HepG2 (cell line): Measurements from ENCODE around the gene DNAAF3. TPM values are rescaled to one million over a fixed set of nuclear protein-coding genes. Genes with fewer than 3 reads are reported as not detected.

ENCODE experiments used
- ATAC-seq: fragments of 200-7000 bp; cut with Tn5 transposase; 3 replicates; pipeline ENCODE4 v1.9.1; 2020; ENCODE audit warnings: mild to moderate bottlenecking, moderate library complexity
- BruUV-seq: library from RNA; stranded (reverse); fragments of 400-500 nt; replicated peaks from 2 replicates; lab custom pipeline; 2021; lab: Mats Ljungman, UMichigan
- CTCF ChIA-PET: fragments of 300-600 bp; formaldehyde crosslinking; extraction: SDS; loops from one replicate; lab custom pipeline; 2021; ENCODE audit warnings: low total read pairs, inconsistent platforms, low intra/inter-chr PET ratio; lab: Yijun Ruan, JAX
- POLR2A ChIA-PET: fragments of 350-600 bp; sonication (Branson Sonifier 250); formaldehyde crosslinking; loops from one replicate; lab custom pipeline; 2020; ENCODE audit warnings: antibody characterized with exemption, inconsistent platforms; lab: Yijun Ruan, JAX
- DNase-seq: peaks from one replicate; pipeline ENCODE4 v3.0.0-alpha.2; 2015; ENCODE audit warnings: low spot score
- FAIRE-seq: peaks from 3 replicates; lab custom pipeline; 2011; peaks lifted over from hg19 to GRCh38; lab: Jason Lieb, UNC
- H2AFZ ChIP-seq: one replicate; pipeline ENCODE4 v1.6.1; 2011; ENCODE audit warnings: low read length, inconsistent platforms
- H3K27ac ChIP-seq: fragments of 300-600 bp; 3 replicates; pipeline ENCODE4 v1.8.0; 2011; ENCODE audit warnings: mixed run types, mild to moderate bottlenecking, mixed read lengths, low read length, inconsistent platforms; ENCODE audit not compliant: insufficient read depth; ENCODE audit errors: extremely low read length
- H3K27me3 ChIP-seq, 2 experiments: fragments of 200-600 bp in 1 of 2; 2 replicates in 1 of 2; 3 replicates in 1 of 2; pipeline versions ENCODE4 v1.6.0 to v1.8.0; 2011; ENCODE audit warnings: low read length in 2 of 2, mild to moderate bottlenecking in 2 of 2, moderate library complexity in 2 of 2, inconsistent platforms in 1 of 2; ENCODE audit not compliant: insufficient read depth in 2 of 2, control insufficient read depth in 1 of 2
- H3K36me3 ChIP-seq, 2 experiments: fragments of 200-600 bp in 1 of 2; replicated peaks in 1 of 2; 2 replicates in 1 of 2; 3 replicates in 1 of 2; pipeline versions ENCODE4 v1.5.1 to v1.8.0; 2011; ENCODE audit warnings: low read length in 2 of 2, inconsistent platforms in 1 of 2; ENCODE audit not compliant: insufficient read depth in 2 of 2, control insufficient read depth in 1 of 2
- H3K4me1 ChIP-seq: 2 replicates; pipeline ENCODE4 v1.5.1; 2012; ENCODE audit warnings: low read length, inconsistent platforms; ENCODE audit not compliant: insufficient read depth
- H3K4me2 ChIP-seq: 2 replicates; pipeline ENCODE4 v1.6.0; 2011; ENCODE audit warnings: low read depth, low read length, inconsistent platforms
- H3K4me3 ChIP-seq, 3 experiments: fragments of 200-600 bp in 1 of 3; sonication (generic), shearing (Covaris generic) in 1 of 3; replicated peaks in 1 of 3; 2 replicates each; pipeline ENCODE4 v1.5.1; 2011 to 2016; ENCODE audit warnings: low read length in 3 of 3, inconsistent platforms in 2 of 3, low read depth in 2 of 3, mild to moderate bottlenecking in 2 of 3, control low read depth in 1 of 3, mixed read lengths in 1 of 3; ENCODE audit not compliant: insufficient read depth in 1 of 3
- H3K79me2 ChIP-seq: one replicate; pipeline ENCODE4 v1.6.1; 2011; ENCODE audit warnings: low read length, inconsistent platforms; ENCODE audit not compliant: insufficient read depth
- H3K9ac ChIP-seq: 2 replicates; pipeline ENCODE4 v1.6.0; 2011; ENCODE audit warnings: mild to moderate bottlenecking, low read depth, low read length, inconsistent platforms; ENCODE audit not compliant: insufficient read depth
- H3K9me3 ChIP-seq: 2 replicates; pipeline ENCODE4 v1.5.1; 2012; ENCODE audit warnings: mild to moderate bottlenecking, low read length
- H4K20me1 ChIP-seq: 2 replicates; pipeline ENCODE4 v1.6.0; 2011; ENCODE audit warnings: inconsistent platforms, mild to moderate bottlenecking, low read length, moderate library complexity; ENCODE audit not compliant: insufficient read depth
- FOXA1 ChIP-seq, 2 experiments: fragments of 450-650 bp in 1 of 2; sonication (generic) in 1 of 2; formaldehyde crosslinking in 1 of 2; IDR thresholded peaks; 2 replicates each; pipeline versions ENCODE4 v1.4.0 to v1.6.1; 2016 to 2020; ENCODE audit warnings: missing genetic modification reagents in 1 of 2
- GABPA ChIP-seq, 2 experiments: IDR thresholded peaks; 2 replicates each; pipeline ENCODE4 v1.6.1; 2011 to 2016; ENCODE audit warnings: low read depth in 2 of 2, low read length in 1 of 2, missing biosample characterization in 1 of 2, missing genetic modification characterization in 1 of 2
- GABPB1 ChIP-seq: IDR thresholded peaks from 2 replicates; pipeline ENCODE4 v1.6.1; 2016; ENCODE audit warnings: mild to moderate bottlenecking, missing genetic modification reagents, moderate library complexity, missing compliant biosample characterization
- GPBP1L1 ChIP-seq: sonication (generic); formaldehyde crosslinking; IDR thresholded peaks from 2 replicates; pipeline ENCODE4 v1.5.0; 2020; ENCODE audit warnings: mild to moderate bottlenecking, missing genetic modification reagents
- KMT2A ChIP-seq: sonication (generic); formaldehyde crosslinking; IDR thresholded peaks from 2 replicates; pipeline ENCODE4 v1.4.0; 2020; ENCODE audit warnings: missing genetic modification reagents
- LCORL ChIP-seq, 2 experiments: fragments of 450-650 bp in 1 of 2; sonication (generic) in 1 of 2; formaldehyde crosslinking in 1 of 2; IDR thresholded peaks; 2 replicates each; pipeline versions ENCODE4 v1.5.0 to v1.6.1; 2017 to 2020; ENCODE audit warnings: antibody characterized with exemption in 1 of 2, missing genetic modification reagents in 1 of 2
- MED8 ChIP-seq: sonication (generic); formaldehyde crosslinking; IDR thresholded peaks from 2 replicates; pipeline ENCODE4 v1.8.1; 2023; ENCODE audit warnings: mild to moderate bottlenecking, missing genetic modification reagents; ENCODE audit not compliant: insufficient replicate concordance
- MLLT10 ChIP-seq: sonication (generic); formaldehyde crosslinking; IDR thresholded peaks from 2 replicates; pipeline ENCODE4 v1.4.0; 2020; ENCODE audit warnings: missing genetic modification reagents
- MXI1 ChIP-seq: IDR thresholded peaks from 3 replicates; pipeline ENCODE4 v1.6.1; 2012; ENCODE audit warnings: low read depth, low read length, inconsistent platforms, borderline replicate concordance
- NFE2L1 ChIP-seq: sonication (generic); formaldehyde crosslinking; IDR thresholded peaks from 2 replicates; pipeline ENCODE4 v1.4.0; 2020; ENCODE audit warnings: missing genetic modification reagents, mild to moderate bottlenecking, borderline replicate concordance
- TBX3 ChIP-seq: fragments of 450-650 bp; IDR thresholded peaks from 2 replicates; pipeline ENCODE4 v1.6.1; 2017; ENCODE audit warnings: antibody characterized with exemption, mild to moderate bottlenecking, inconsistent platforms, borderline replicate concordance
- TSC22D2 ChIP-seq: sonication (generic); formaldehyde crosslinking; IDR thresholded peaks from 2 replicates; pipeline ENCODE4 v1.5.1; 2020; ENCODE audit warnings: missing genetic modification reagents, mild to moderate bottlenecking, borderline replicate concordance
- ZNF570 ChIP-seq: sonication (generic); formaldehyde crosslinking; IDR thresholded peaks from 2 replicates; pipeline ENCODE4 v1.4.0; 2020; ENCODE audit warnings: mild to moderate bottlenecking, missing genetic modification reagents, borderline replicate concordance
- ZNF577 ChIP-seq: sonication (generic); formaldehyde crosslinking; IDR thresholded peaks from 2 replicates; pipeline ENCODE4 v1.4.0; 2020; ENCODE audit warnings: mild to moderate bottlenecking, low read depth, missing genetic modification reagents, borderline replicate concordance
- ZNF777 ChIP-seq: sonication (generic); formaldehyde crosslinking; IDR thresholded peaks from 2 replicates; pipeline ENCODE4 v1.4.0; 2020; ENCODE audit warnings: missing genetic modification reagents
- WGBS: methylation state at CpG from one replicate; pipeline ENCODE4 v1.1.6; 2017; ENCODE audit warnings: low lambda C conversion rate; 5-methylcytosine and 5-hydroxymethylcytosine counted together
- in situ Hi-C: cut with HindIII; loops from 2 replicates; pipeline ENCODE4 v1.10.0; 2017; ENCODE audit warnings: low pct_unique_long_range_greater_than_20kb; ENCODE audit not compliant: extremely low pct_ligation_motif_present
- intact Hi-C: fragments of 100-400 bp; cut with micrococcal nuclease; formaldehyde crosslinking; loops from one replicate; pipeline ENCODE4 v1.10.0; 2022; ENCODE audit not compliant: unreplicated experiment
- polyA plus RNA-seq, 8 experiments: library from polyadenylated mRNA; depleted of rRNA in 3 of 8; stranded (reverse) in 7 of 8; unstranded in 1 of 8; fragments of >200 nt; fragmentation: Illumina TruSeq in 4 of 8; extraction: Trizol in 4 of 8; gene quantifications; 2 replicates each; pipeline versions ENCODE4 v1.2.1 to v1.2.3, GENCODE V29; 2011 to 2016; ENCODE audit warnings: low read depth in 4 of 8, missing spikeins in 1 of 8, mixed read lengths in 1 of 8; ENCODE audit not compliant: insufficient read depth in 1 of 8
- total RNA-seq, 5 experiments: library from RNA; depleted of rRNA; stranded (reverse); fragments of >200 nt; fragmentation: Illumina TruSeq; extraction: Trizol; gene quantifications; 2 replicates each; pipeline ENCODE4 v1.2.3, GENCODE V29; 2016; ENCODE audit warnings: low read depth in 1 of 5
- TF ChIP-seq, protein P1 (sequence below): sonication (generic); formaldehyde crosslinking; IDR thresholded peaks from 2 replicates; pipeline ENCODE4; 2020; ENCODE audit warnings: missing genetic modification reagents, mild to moderate bottlenecking, borderline replicate concordance
- TF ChIP-seq, protein P2 (sequence below): sonication (generic); formaldehyde crosslinking; IDR thresholded peaks from 2 replicates; pipeline ENCODE4 v1.4.0; 2020; ENCODE audit warnings: missing genetic modification reagents

DNAAF3 gene
- total and polyA plus RNA-seq, 2 of the 13 experiments (the other 11 are each of a cell fraction or from before 2014, with no cell fraction given) = 0.30 to 0.40 TPM

DNA sequence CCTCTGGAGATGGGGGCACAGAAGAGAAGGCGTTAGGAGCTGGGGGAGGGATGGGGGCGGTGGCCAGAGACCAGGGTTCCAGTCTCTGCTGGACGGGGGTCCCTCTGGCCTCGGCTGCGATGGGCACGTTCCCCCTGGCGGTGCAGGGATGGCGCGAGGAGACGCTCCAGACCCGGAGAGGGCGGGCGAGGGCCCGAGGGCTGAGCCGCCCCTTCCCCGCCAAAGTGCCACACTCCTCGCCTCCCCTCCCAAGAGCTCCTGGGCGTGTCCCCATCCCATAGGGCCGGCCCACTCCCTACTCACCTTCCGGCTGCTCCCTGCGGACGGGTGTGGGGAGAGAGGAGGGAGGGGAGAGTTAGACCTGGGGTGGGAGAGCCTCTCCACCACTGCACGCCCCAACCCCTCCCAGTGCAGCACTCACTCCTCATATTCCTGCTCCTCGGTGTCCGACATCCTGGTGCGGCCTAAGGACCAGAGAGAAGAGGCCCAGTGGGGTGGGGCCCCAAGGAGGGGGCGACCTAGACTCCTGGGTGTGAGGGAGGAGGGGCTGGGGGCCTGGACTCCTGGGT, 19.6 kb downstream of the DNAAF3 start:
- DNase-seq (peak; percentile 25), ATAC-seq (peak; percentile 72), FAIRE-seq (no peak)
- Histone ChIP-seq H3K9ac (no peak overlapping the region), H3K36me3 (no peaks in the 10 kb centered on the region), H3K4me3 (peak overlapping the region in 2 of 3 experiments; percentile 36 to 57; a peak in 3 of 6 replicates), H3K4me1 (peaks cover 16% of the 10 kb centered on the region; the same call in 1 of the 2 replicates), H2AFZ (no peak overlapping the region), H3K4me2 (peak overlapping the region; percentile 49; the same call in 1 of the 2 replicates), H3K27ac (no peak overlapping the region), H3K79me2 (no peaks in the 10 kb centered on the region), H3K27me3 (peaks cover 0 to 19% of the 10 kb centered on the region in 2 experiments; a peak in 2 of 5 replicates), H3K9me3 (peaks cover 3% of the 10 kb centered on the region), H4K20me1 (no peaks in the 10 kb centered on the region)
- POLR2A ChIA-PET = interaction anchor here (0.7 to 1.7 kb wide), 4 partner anchors 12 to 315 kb away, joined by 3 to 7 read pairs (median 4); partner anchors contain the start of gene ISOC2
- CTCF ChIA-PET = no interaction called here
- no TSS peak for BruUV-seq
- intact Hi-C loops (no loop called here), in situ Hi-C loops (loop anchor here (5.0 kb wide), 1 partner anchor 261 kb away; the partner anchor contains the start of gene UBE2S)
- 0% methylated on average over 9 of the region's 27 CpGs for WGBS
- TF ChIP-seq MXI1 = no peak
- no peak for TF ChIP-seq FOXA1 (IDR thresholded peaks at IDR 0.05)
- TF ChIP-seq FOXA1 (CRISPR knock-in tag; IDR thresholded peaks at IDR 0.05) = no peak
- no peak for TF ChIP-seq MLLT10 (CRISPR knock-in tag)
- TF ChIP-seq TBX3 = no peak
- no peak for TF ChIP-seq ZNF577 (CRISPR knock-in tag)
- no peak for TF ChIP-seq NFE2L1 (CRISPR knock-in tag)
- TF ChIP-seq, protein P1, sequence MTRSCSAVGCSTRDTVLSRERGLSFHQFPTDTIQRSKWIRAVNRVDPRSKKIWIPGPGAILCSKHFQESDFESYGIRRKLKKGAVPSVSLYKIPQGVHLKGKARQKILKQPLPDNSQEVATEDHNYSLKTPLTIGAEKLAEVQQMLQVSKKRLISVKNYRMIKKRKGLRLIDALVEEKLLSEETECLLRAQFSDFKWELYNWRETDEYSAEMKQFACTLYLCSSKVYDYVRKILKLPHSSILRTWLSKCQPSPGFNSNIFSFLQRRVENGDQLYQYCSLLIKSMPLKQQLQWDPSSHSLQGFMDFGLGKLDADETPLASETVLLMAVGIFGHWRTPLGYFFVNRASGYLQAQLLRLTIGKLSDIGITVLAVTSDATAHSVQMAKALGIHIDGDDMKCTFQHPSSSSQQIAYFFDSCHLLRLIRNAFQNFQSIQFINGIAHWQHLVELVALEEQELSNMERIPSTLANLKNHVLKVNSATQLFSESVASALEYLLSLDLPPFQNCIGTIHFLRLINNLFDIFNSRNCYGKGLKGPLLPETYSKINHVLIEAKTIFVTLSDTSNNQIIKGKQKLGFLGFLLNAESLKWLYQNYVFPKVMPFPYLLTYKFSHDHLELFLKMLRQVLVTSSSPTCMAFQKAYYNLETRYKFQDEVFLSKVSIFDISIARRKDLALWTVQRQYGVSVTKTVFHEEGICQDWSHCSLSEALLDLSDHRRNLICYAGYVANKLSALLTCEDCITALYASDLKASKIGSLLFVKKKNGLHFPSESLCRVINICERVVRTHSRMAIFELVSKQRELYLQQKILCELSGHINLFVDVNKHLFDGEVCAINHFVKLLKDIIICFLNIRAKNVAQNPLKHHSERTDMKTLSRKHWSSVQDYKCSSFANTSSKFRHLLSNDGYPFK (CRISPR knock-in tag) = no peak
- no peak for TF ChIP-seq TSC22D2
- TF ChIP-seq GABPB1 (CRISPR knock-in tag) = peak; percentile 56; the same call in 1 of the 2 replicates
- TF ChIP-seq GPBP1L1 (CRISPR knock-in tag) = no peak
- no peak for TF ChIP-seq GABPA (IDR thresholded peaks at IDR 0.05; ENCODE audit: low read depth, low read length)
- TF ChIP-seq GABPA (CRISPR knock-in tag; IDR thresholded peaks at IDR 0.05; ENCODE audit: low read depth) = peak; percentile 46
- TF ChIP-seq KMT2A (CRISPR knock-in tag) = no peak
- TF ChIP-seq MED8 (CRISPR knock-in tag) = no peak
- TF ChIP-seq ZNF777 (CRISPR knock-in tag) = peak; percentile 72
- TF ChIP-seq ZNF570 (CRISPR knock-in tag) = no peak
- TF ChIP-seq, protein P2, sequence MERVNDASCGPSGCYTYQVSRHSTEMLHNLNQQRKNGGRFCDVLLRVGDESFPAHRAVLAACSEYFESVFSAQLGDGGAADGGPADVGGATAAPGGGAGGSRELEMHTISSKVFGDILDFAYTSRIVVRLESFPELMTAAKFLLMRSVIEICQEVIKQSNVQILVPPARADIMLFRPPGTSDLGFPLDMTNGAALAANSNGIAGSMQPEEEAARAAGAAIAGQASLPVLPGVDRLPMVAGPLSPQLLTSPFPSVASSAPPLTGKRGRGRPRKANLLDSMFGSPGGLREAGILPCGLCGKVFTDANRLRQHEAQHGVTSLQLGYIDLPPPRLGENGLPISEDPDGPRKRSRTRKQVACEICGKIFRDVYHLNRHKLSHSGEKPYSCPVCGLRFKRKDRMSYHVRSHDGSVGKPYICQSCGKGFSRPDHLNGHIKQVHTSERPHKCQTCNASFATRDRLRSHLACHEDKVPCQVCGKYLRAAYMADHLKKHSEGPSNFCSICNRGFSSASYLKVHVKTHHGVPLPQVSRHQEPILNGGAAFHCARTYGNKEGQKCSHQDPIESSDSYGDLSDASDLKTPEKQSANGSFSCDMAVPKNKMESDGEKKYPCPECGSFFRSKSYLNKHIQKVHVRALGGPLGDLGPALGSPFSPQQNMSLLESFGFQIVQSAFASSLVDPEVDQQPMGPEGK (CRISPR knock-in tag) = 0 out of 2 replicates have a peak, but pooled peaks have one; percentile 9
- no peak for TF ChIP-seq LCORL (IDR thresholded peaks at IDR 0.05)
- no peak for TF ChIP-seq LCORL (CRISPR knock-in tag; IDR thresholded peaks at IDR 0.05)
